ENCODE results near the gene CHD5.

CHD5 gene

DNA sequence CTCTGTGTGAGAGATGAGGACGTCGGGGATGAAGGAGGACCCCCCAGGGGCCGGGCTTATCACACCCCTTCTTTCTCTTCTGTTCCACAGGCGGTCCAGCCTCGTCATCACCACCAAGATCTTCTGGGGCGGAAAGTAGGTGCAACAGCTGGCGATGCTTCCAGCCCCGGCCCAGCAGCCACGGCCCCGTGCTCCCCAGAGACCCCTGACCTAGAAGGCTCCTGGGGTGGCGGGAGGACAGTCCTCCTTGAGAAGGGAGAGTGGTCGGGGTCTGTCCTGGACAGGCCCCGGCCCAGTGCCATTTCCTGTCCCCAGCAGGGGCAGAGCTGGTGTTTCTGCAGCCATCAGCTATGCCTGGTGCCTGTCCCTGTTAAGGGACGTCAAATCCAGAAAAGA, 92.7 kb downstream of the CHD5 start:
- no peaks in the 10 kb centered on the region for H3K4me1 ChIP-seq (ENCODE audit: insufficient read depth, low read length, poor library complexity, severe bottlenecking)
- H3F3A ChIP-seq (ENCODE audit: low read depth) = no peaks in the 10 kb centered on the region
- no peaks in the 10 kb centered on the region for H3K9me2 ChIP-seq (replicated peaks; ENCODE audit: low read depth, low read length)
- no peak overlapping the region for H3K4me2 ChIP-seq (ENCODE audit: low read depth, low read length, poor library complexity, severe bottlenecking)
- H3K4me3 ChIP-seq (ENCODE audit: low read length, poor library complexity, severe bottlenecking) = no peak overlapping the region
- no peaks in the 10 kb centered on the region for H3K9me3 ChIP-seq (ENCODE audit: insufficient read depth, low read depth, low read length)
- H4K20me1 ChIP-seq (ENCODE audit: insufficient read depth, low read length, poor library complexity, severe bottlenecking) = peaks cover 4% of the 10 kb centered on the region
- H2AFZ ChIP-seq (ENCODE audit: low read length) = no peak overlapping the region
- no peaks in the 10 kb centered on the region for H3K27me3 ChIP-seq (ENCODE audit: insufficient read depth, low read length, poor library complexity, severe bottlenecking)
- H3K9ac ChIP-seq (ENCODE audit: low read depth, low read length, poor library complexity, severe bottlenecking) = no peak overlapping the region
- TF ChIP-seq CTCF (conservative IDR thresholded peaks at IDR 0.05; ENCODE audit: low read length) = no peak
- no peak for TF ChIP-seq EZH2phosphoT487 (IDR thresholded peaks at IDR 0.05; ENCODE audit: borderline replicate concordance)
- no peaks in the 10 kb centered on the region for H3K79me2 ChIP-seq (ENCODE audit: insufficient read depth, low read length)
- peaks cover 83% of the 10 kb centered on the region; the same call in 1 of the 2 replicates for H3K36me3 ChIP-seq (ENCODE audit: insufficient read depth, low read length)

DNA sequence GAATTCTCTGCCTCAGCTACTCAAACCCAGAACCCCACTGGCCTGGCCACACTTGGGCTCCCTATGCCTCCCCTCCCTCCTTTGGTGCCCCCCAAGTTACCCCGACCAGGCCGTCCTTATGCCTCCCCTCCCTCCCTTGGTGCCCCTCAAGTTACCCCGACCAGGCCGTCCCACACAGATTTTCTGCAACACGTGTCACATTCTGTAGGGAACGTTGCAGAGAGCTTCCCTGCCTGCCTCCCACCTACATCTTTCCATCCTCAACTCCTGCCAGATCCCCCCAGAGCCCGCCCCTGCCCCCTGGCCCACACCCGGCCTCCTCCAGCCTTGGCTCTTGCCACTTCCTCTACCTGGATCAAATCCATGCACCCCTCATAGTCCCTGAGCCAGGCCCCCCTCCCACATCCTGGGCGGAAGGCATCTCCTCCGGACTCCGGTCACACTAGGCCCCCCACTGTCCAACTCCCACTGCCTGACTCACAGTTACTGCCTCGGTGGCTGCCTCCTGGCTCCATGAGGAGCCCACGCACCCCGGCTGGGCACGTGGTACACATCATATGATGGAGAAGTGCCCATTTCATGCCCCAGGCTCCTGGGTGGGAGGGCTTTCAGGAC, 93.3 kb downstream of the CHD5 start:
- Histone ChIP-seq H3K9me2 (replicated peaks; ENCODE audit: low read depth, low read length) (no peaks in the 10 kb centered on the region), H2AFZ (ENCODE audit: low read length) (no peak overlapping the region), H3K9me3 (ENCODE audit: insufficient read depth, low read depth, low read length) (no peaks in the 10 kb centered on the region), H3K79me2 (ENCODE audit: insufficient read depth, low read length) (no peaks in the 10 kb centered on the region), H3K4me1 (ENCODE audit: insufficient read depth, low read length, poor library complexity, severe bottlenecking) (no peaks in the 10 kb centered on the region), H3K4me3 (ENCODE audit: low read length, poor library complexity, severe bottlenecking) (no peak overlapping the region), H3K36me3 (ENCODE audit: insufficient read depth, low read length) (peaks cover 83% of the 10 kb centered on the region; the same call in 1 of the 2 replicates), H3K27me3 (ENCODE audit: insufficient read depth, low read length, poor library complexity, severe bottlenecking) (no peaks in the 10 kb centered on the region), H3K9ac (ENCODE audit: low read depth, low read length, poor library complexity, severe bottlenecking) (no peak overlapping the region), H3K4me2 (ENCODE audit: low read depth, low read length, poor library complexity, severe bottlenecking) (no peak overlapping the region), H4K20me1 (ENCODE audit: insufficient read depth, low read length, poor library complexity, severe bottlenecking) (peaks cover under 1% of the 10 kb centered on the region), H3F3A (ENCODE audit: low read depth) (no peaks in the 10 kb centered on the region)
- TF ChIP-seq EZH2phosphoT487 (IDR thresholded peaks at IDR 0.05; ENCODE audit: borderline replicate concordance) (no peak), CTCF (conservative IDR thresholded peaks at IDR 0.05; ENCODE audit: low read length) (no peak)

- Histone ChIP-seq H3K9ac (ENCODE audit: low read depth, low read length, poor library complexity, severe bottlenecking) (no peak overlapping the region), H3K27me3 (ENCODE audit: insufficient read depth, low read length, poor library complexity, severe bottlenecking) (no peaks in the 10 kb centered on the region), H3F3A (ENCODE audit: low read depth) (no peaks in the 10 kb centered on the region), H3K9me2 (replicated peaks; ENCODE audit: low read depth, low read length) (no peaks in the 10 kb centered on the region), H3K4me1 (ENCODE audit: insufficient read depth, low read length, poor library complexity, severe bottlenecking) (no peaks in the 10 kb centered on the region), H3K4me3 (ENCODE audit: low read length, poor library complexity, severe bottlenecking) (no peak overlapping the region), H3K36me3 (ENCODE audit: insufficient read depth, low read length) (peaks cover 83% of the 10 kb centered on the region; the same call in 1 of the 2 replicates), H3K9me3 (ENCODE audit: insufficient read depth, low read depth, low read length) (no peaks in the 10 kb centered on the region), H2AFZ (ENCODE audit: low read length) (no peak overlapping the region), H3K4me2 (ENCODE audit: low read depth, low read length, poor library complexity, severe bottlenecking) (no peak overlapping the region), H3K79me2 (ENCODE audit: insufficient read depth, low read length) (no peaks in the 10 kb centered on the region), H4K20me1 (ENCODE audit: insufficient read depth, low read length, poor library complexity, severe bottlenecking) (no peaks in the 10 kb centered on the region)
- TF ChIP-seq CTCF (conservative IDR thresholded peaks at IDR 0.05; ENCODE audit: low read length) (no peak), EZH2phosphoT487 (IDR thresholded peaks at IDR 0.05; ENCODE audit: borderline replicate concordance) (no peak)
Observed at GRCh38 chr1:6086358-6086757, 93.8 kb downstream of the CHD5 start.

All from Loucy (cell line).